GM21381 (cell line): ENCODE measurements around the gene EIF2S1.
"Not testable (repeated sequence)": the region's sequence is repeated elsewhere in the genome, so short reads cannot be mapped to it uniquely, and the experiment has no call there.

ENCODE experiments used
- ATAC-seq: cut with Tn5 transposase; IDR thresholded peaks from one replicate; pipeline ENCODE4 v1.9.1; 2021; ENCODE audit warnings: mild to moderate bottlenecking, moderate library complexity; ENCODE audit not compliant: unreplicated experiment

EIF2S1 gene

GRCh38 chr14:67359775-67360469, at the start of gene EIF2S1, which contains the start of gene ATP6V1D:
EIF2S1 (plus strand) TSS chr14:67360328; CDS start chr14:67364768, 4,440 bp downstream.
ATP6V1D (minus strand) TSS chr14:67359804; CDS start chr14:67359698, 106 bp downstream.
- peak; percentile 93 for ATAC-seq

GRCh38 chr14:67311868-67312267, 48.3 kb upstream of the EIF2S1 start:
- no peak for ATAC-seq

DNA sequence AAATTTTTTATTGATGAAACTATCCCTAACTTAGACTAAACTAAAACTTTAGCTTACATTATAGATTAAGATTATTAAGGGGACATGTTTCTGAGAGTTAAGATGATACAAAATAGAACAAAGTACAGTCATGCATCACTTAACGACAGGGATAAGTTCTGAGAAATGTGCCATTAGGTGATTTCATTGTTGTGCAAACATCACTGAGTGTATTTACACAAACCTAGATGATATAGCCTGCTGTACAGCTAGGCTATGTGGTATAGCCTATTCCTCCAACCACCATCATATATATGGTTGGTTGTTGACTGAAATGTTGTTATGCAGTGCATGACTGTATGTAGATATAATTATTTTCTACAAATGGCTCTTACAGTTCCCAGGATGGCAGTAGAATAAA, 47.0 kb upstream of the EIF2S1 start:
- ATAC-seq = no peak

- no peak for ATAC-seq
Measured at GRCh38 chr14:67317822-67318221, 42.3 kb upstream of the EIF2S1 start.

DNA sequence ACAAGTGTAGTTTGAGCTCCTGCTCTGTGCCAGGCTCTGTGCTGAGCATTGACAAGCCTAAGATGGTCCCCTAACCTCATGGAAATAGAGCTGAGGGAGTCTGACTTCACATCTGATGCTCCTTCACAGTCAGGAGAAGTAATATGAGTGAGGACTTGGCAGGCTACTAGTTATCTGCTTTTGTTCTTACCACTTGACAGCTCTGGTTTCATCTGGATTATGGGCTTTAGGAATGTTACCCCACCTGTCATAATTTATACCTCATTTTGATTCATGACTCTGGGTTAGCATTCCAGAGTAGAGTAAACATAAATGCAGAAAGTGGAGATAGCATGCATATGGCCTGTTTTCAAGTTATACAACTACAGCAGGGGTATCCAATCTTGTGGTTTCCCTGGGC, 41.0 kb upstream of the EIF2S1 start:
- ATAC-seq = no peak

GRCh38 chr14:67329666-67330065, 30.5 kb upstream of the EIF2S1 start:
- not testable (repeated sequence) for ATAC-seq

DNA sequence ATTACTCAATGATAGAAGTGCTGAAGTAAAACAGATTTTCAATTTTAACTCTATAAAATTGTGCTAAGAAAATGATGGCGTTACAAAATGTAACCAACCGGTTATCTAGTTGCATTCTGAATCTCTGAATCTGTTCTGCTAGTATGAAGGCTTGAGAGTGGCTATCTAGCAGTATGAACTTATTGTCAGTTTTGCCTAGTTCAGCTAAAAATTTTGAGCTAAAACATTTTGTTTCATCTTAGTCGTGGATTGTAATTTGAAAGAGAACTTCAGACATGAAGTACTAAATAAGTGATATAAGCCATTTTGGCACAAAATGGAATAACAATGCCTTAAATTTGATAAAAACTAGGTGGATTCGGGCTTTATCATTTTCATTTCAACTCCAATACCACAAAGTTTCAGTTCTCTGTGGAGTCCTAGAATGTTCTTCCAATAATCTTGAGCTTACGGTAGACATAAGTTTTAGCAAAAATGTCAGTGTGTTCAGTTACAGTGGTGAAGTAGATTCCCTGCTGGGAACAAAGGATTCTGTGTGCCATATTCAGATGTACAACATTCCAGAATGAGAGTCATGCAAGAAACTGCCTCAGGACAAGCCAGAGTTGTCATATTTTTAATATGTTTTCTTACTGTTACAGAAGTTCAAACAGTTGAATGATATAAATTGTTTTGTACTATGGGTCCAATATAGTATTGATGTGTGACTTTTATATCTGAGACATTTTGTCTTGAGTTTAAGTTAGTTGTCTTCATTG, 28.6 kb upstream of the EIF2S1 start:
- no peak for ATAC-seq

DNA sequence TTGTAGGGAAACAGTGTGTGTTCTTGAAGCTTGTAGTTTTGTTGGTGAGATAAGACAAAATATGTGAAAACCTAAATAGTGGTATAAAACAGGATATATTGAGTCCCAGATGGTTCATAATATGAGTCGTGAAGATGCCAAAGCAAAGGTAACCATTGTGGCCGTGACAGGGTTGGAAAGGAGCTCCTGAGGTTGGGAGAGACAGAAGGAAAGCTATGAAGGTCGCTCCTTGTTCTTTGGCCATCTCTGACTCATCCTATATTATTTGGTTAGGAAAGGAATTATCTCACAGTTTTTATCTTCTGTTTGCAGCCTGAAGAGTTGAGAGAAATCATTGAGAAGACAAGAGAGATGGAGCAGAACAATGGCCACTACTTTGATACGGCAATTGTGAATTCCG, 27.7 kb upstream of the EIF2S1 start:
- ATAC-seq = no peak

GRCh38 chr14:67335781-67336180, 24.3 kb upstream of the EIF2S1 start:
- no peak for ATAC-seq

DNA sequence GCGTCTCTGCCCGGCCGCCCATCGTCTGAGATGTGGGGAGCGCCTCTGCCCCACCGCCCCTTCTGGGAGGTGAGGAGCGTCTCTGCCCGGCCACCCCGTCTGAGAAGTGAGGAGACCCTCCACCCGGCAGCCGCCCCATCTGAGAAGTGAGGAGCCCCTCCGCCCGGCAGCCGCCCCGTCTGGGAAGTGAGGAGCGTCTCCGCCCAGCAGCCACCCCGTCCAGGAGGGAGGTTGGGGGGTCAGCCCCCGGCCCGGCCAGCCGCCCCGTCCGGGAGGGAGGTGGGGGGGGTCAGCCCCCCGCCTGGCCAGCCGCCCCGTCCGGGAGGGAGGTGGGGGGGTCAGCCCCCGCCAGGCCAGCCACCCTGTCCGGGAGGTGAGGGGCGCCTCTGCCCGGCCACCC, 18.9 kb upstream of the EIF2S1 start:
- not testable (repeated sequence) for ATAC-seq

DNA sequence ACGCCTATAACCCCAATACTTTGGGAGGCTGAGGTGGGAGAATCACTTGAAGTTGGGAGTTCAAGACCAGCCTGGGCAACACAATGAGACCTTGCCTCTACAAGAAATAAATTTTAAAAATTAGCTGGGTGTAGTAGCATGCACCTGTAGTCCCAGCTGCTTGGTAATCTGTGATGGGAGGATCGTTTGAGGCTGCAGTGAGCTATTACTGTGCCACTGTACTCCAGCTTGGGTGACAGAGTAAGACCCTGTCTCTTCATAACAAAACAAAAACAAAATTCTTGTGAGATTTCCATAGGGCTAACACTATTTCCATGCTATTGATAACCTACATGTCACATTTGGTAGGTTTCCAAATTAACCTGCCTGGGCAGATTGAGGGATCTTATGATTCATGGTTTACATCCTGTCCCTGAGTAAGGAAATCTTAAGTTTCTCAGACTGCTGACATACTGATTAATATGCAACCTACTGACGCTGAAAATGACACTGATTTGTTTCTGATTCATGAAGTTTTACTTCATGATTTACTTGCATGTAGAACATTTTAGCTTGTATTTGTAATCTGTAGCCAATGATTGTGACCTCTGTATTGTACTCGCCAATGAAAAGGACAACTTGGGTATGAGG, 16.4 kb upstream of the EIF2S1 start:
- no peak for ATAC-seq

- no peak for ATAC-seq
Measured at GRCh38 chr14:67345583-67345982, 14.5 kb upstream of the EIF2S1 start.

GRCh38 chr14:67352055-67352454, 8.1 kb upstream of the EIF2S1 start:
- no peak for ATAC-seq

GRCh38 chr14:67357186-67357968, 2.8 kb upstream of the EIF2S1 start:
- no peak for ATAC-seq

DNA sequence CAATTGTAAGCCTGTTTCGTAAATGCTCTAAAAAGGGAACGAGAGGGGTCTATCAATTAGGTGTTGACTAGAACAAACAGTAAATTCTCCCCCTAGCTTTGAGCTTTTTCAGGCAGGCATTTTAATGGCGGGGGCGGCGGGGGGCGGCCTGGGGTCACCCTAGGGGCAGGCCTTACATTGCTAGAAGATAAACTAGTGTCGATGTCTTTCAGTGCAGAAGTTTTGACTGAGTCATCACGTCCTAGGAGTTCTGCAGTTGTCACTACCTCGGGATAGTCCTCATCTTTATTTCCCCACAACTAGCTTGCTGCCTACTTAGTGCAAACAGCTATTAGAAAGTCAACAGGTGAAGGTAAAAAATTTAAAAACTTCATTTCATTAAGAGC, 2.2 kb upstream of the EIF2S1 start:
- ATAC-seq = no peak

- ATAC-seq = peak; percentile 0
Measured at GRCh38 chr14:67358924-67359774, 979 bp upstream of the EIF2S1 start.

DNA sequence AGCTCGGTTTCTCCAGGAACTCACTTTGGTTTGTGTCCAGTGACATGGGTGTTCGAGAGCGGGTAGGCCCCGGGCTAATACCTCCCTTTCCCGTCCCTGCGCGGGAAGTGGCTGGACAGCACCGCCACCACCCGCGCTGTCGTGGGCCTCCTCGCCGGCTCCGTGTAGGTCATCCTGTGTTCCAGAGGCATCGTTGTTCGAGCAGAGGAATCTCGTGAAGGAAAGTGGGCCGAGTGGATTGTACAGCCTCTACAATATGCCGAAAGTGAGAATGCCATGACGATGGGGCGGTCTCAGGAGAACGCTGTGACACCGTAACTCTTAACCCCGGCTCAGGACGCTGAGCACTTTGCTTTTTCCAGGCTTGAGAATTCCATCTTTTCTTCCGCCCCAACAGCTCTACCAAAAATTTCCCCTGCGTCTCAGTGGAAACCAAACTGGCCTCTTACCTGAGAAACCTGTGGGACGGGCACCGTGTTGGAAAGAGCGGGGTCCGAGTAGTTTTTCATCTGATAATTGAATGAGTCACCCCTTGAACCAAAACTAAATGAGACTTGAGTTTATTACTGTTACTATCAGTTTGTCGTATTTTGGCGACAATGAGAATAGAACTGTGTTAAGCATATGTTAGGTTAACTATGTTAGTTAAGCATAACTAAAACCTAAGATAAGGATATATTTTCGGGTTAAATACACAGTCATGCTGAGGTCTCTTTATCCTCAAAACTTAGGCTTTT, 510 bp downstream of the EIF2S1 start:
- peak; percentile 24 for ATAC-seq

GRCh38 chr14:67365476-67365875, 5.3 kb downstream of the EIF2S1 start:
- ATAC-seq = no peak

GRCh38 chr14:67370830-67371229, 10.7 kb downstream of the EIF2S1 start:
- ATAC-seq = no peak
